ENCODE data around the gene TMEM109.

The TMEM109 gene

GRCh38 chr11:60913793-60914632 lies at the start of gene TMEM109:
Gene TMEM109 (plus strand): TSS chr11:60914158. CDS start chr11:60919694, 5,536 bp downstream.
- DNase-seq: peak; percentile 88

GRCh38 chr11:60864856-60865513 lies 49.0 kb upstream of the TMEM109 start:
- DNase-seq: no peak

GRCh38 chr11:60866911-60867870 lies 46.8 kb upstream of the TMEM109 start, which contains the start of gene ZP1:
Gene ZP1 (plus strand): TSS chr11:60867542. CDS start chr11:60867562, 20 bp downstream.
- no peak for DNase-seq

- DNase-seq: no peak
These were observed 45.9 kb upstream of the TMEM109 start for GRCh38 chr11:60867871-60868681.

- DNase-seq: no peak
These were observed 45.1 kb upstream of the TMEM109 start for GRCh38 chr11:60868682-60869450.

- DNase-seq: no peak
These were observed 44.5 kb upstream of the TMEM109 start for GRCh38 chr11:60869451-60869825.

GRCh38 chr11:60870276-60870675 lies 43.7 kb upstream of the TMEM109 start:
- peak; percentile 35 for DNase-seq

GRCh38 chr11:60870733-60871377 lies 43.1 kb upstream of the TMEM109 start:
- DNase-seq: no peak

- DNase-seq: no peak
These were observed 42.4 kb upstream of the TMEM109 start for GRCh38 chr11:60871378-60872061.

GRCh38 chr11:60872124-60872960 lies 41.6 kb upstream of the TMEM109 start:
- no peak for DNase-seq

GRCh38 chr11:60872961-60873524 lies 40.9 kb upstream of the TMEM109 start:
- DNase-seq: no peak

GRCh38 chr11:60873533-60873932 lies 40.4 kb upstream of the TMEM109 start:
- no peak for DNase-seq

- DNase-seq: no peak
These were observed 39.3 kb upstream of the TMEM109 start for GRCh38 chr11:60874421-60875365.

GRCh38 chr11:60875366-60876167 lies 38.4 kb upstream of the TMEM109 start:
- no peak for DNase-seq

- DNase-seq: no peak
These were observed 37.8 kb upstream of the TMEM109 start for GRCh38 chr11:60876168-60876485.

GRCh38 chr11:60878245-60879101 lies 35.5 kb upstream of the TMEM109 start:
- DNase-seq: no peak

All from CD4-positive, alpha-beta T cell treated with Interleukin-4 for 4 hours (primary cell).